HEK293 (cell line): ENCODE results near the gene LTO1.

Experiments
- SCRT1 ChIP-seq: fragments of 450-650 bp; formaldehyde crosslinking; IDR thresholded peaks from 2 replicates; pipeline ENCODE4 v1.5.1; 2016; ENCODE audit warnings: missing biosample characterization, missing genetic modification characterization, borderline replicate concordance
- ZNF341 ChIP-seq: fragments of 450-650 bp; formaldehyde crosslinking; IDR thresholded peaks from 2 replicates; pipeline ENCODE4; 2016; ENCODE audit warnings: low read depth, missing biosample characterization, missing genetic modification characterization
- ZNF510 ChIP-seq: fragments of 450-650 bp; formaldehyde crosslinking; IDR thresholded peaks from 2 replicates; pipeline ENCODE4 v1.5.1; 2018; ENCODE audit warnings: mild to moderate bottlenecking, missing genetic modification characterization, missing biosample characterization; ENCODE audit not compliant: insufficient replicate concordance
- ZNF629 ChIP-seq: fragments of 450-650 bp; formaldehyde crosslinking; IDR thresholded peaks from 2 replicates; pipeline ENCODE4 v1.5.1; 2017; ENCODE audit warnings: missing biosample characterization, missing genetic modification characterization
- ZNF76 ChIP-seq: fragments of 450-650 bp; formaldehyde crosslinking; IDR thresholded peaks from 2 replicates; pipeline ENCODE4; 2016; ENCODE audit warnings: low read depth, missing biosample characterization, missing genetic modification characterization, borderline replicate concordance
- ZSCAN4 ChIP-seq: fragments of 450-650 bp; formaldehyde crosslinking; IDR thresholded peaks from 2 replicates; pipeline ENCODE4 v1.5.1; 2017; ENCODE audit warnings: missing biosample characterization, missing genetic modification characterization
- TF ChIP-seq, protein P1 (sequence below): fragments of 450-650 bp; formaldehyde crosslinking; IDR thresholded peaks from 2 replicates; pipeline ENCODE4 v1.5.1; 2016; ENCODE audit warnings: missing biosample characterization, missing genetic modification characterization
- TF ChIP-seq, protein P2 (sequence below): fragments of 450-650 bp; formaldehyde crosslinking; IDR thresholded peaks from 2 replicates; pipeline ENCODE4 v1.5.1; 2016; ENCODE audit warnings: missing biosample characterization, missing genetic modification characterization

DNA sequence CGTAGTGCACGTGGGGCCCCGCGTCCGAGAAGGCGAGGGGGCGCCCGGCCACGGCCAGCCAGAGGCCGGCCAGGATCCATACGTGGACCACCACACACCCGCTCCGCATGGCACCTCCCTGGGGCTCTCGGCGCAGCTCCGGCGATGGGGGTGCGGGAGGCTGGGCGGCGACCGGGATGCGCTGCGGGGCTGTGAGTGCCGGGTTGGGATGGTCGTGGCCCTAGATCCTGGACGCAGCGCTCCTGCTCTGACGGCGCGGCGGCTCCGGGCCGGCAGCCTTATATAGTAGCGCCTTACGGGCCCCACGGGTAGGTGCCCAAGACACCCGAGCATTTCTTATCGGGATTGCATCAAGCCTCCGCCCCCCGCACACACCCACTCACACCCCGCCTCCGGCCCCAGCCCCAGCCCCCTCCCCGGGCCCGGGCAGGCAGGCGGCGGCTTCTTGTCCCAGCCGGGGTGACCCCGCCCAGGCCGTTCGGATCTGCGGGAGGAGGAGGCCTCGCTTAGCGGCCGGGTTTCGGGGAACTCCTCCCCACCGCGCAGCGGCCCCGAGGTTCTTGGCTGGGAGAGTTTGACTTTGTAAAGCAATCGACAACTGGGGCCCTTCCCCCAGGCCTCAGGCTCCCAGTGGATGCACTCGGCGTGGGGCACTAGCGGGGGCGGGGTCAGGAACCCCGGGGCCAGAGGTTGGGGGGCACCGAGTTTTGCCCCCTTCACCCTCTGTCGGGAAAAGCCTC lies 28.8 kb upstream of the LTO1 start, which contains the start of gene FGF19:
- TF ChIP-seq ZNF341 (no peak; the same call in 1 of the 2 replicates), ZSCAN4 (tag by site-specific recombination) (no peak), SCRT1 (tag by site-specific recombination) (no peak), ZNF510 (tag by site-specific recombination) (no peak), ZNF629 (tag by site-specific recombination) (no peak), ZNF76 (tag by site-specific recombination) (no peak)
- TF ChIP-seq, protein P1, sequence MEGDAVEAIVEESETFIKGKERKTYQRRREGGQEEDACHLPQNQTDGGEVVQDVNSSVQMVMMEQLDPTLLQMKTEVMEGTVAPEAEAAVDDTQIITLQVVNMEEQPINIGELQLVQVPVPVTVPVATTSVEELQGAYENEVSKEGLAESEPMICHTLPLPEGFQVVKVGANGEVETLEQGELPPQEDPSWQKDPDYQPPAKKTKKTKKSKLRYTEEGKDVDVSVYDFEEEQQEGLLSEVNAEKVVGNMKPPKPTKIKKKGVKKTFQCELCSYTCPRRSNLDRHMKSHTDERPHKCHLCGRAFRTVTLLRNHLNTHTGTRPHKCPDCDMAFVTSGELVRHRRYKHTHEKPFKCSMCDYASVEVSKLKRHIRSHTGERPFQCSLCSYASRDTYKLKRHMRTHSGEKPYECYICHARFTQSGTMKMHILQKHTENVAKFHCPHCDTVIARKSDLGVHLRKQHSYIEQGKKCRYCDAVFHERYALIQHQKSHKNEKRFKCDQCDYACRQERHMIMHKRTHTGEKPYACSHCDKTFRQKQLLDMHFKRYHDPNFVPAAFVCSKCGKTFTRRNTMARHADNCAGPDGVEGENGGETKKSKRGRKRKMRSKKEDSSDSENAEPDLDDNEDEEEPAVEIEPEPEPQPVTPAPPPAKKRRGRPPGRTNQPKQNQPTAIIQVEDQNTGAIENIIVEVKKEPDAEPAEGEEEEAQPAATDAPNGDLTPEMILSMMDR (tag by site-specific recombination), result no peak
- TF ChIP-seq, protein P2, sequence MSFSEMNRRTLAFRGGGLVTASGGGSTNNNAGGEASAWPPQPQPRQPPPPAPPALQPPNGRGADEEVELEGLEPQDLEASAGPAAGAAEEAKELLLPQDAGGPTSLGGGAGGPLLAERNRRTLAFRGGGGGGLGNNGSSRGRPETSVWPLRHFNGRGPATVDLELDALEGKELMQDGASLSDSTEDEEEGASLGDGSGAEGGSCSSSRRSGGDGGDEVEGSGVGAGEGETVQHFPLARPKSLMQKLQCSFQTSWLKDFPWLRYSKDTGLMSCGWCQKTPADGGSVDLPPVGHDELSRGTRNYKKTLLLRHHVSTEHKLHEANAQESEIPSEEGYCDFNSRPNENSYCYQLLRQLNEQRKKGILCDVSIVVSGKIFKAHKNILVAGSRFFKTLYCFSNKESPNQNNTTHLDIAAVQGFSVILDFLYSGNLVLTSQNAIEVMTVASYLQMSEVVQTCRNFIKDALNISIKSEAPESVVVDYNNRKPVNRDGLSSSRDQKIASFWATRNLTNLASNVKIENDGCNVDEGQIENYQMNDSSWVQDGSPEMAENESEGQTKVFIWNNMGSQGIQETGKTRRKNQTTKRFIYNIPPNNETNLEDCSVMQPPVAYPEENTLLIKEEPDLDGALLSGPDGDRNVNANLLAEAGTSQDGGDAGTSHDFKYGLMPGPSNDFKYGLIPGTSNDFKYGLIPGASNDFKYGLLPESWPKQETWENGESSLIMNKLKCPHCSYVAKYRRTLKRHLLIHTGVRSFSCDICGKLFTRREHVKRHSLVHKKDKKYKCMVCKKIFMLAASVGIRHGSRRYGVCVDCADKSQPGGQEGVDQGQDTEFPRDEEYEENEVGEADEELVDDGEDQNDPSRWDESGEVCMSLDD (tag by site-specific recombination), result no peak
